SK-N-SH treated with all-trans-retinoic acid at 6 μM for 48 hours (cell line): ENCODE data around the gene MYOCOS.

Source experiments
- ARNTL ChIP-seq: fragments of 450-650 bp; formaldehyde crosslinking; IDR thresholded peaks from 2 replicates; pipeline ENCODE4 v1.5.0; 2020; ENCODE audit warnings: low read depth, mild to moderate bottlenecking, moderate library complexity, borderline replicate concordance
- CSRNP3 ChIP-seq: fragments of 250-450 bp; sonication (Bioruptor Pico); IDR thresholded peaks from 2 replicates; pipeline ENCODE4 v1.5.1; 2021; ENCODE audit warnings: mild to moderate bottlenecking, moderate library complexity
- PATZ1 ChIP-seq: fragments of 250-450 bp; sonication (Bioruptor Pico); IDR thresholded peaks from 2 replicates; pipeline ENCODE4 v1.8.0; 2020; ENCODE audit warnings: mild to moderate bottlenecking, moderate library complexity, borderline replicate concordance
- ZFP3 ChIP-seq: fragments of 250-450 bp; sonication (Bioruptor Pico); IDR thresholded peaks from 2 replicates; pipeline ENCODE4 v1.5.0; 2020; ENCODE audit warnings: mild to moderate bottlenecking, moderate library complexity
- ZFP30 ChIP-seq: fragments of 450-650 bp; formaldehyde crosslinking; IDR thresholded peaks from 2 replicates; pipeline ENCODE4 v1.5.0; 2022; ENCODE audit warnings: mild to moderate bottlenecking, moderate library complexity

GRCh38 chr1:171654201-171654941, 32.3 kb downstream of the MYOCOS start:
- TF ChIP-seq ZFP30 (CRISPR knock-in tag) (no peak), CSRNP3 (CRISPR knock-in tag) (no peak), PATZ1 (CRISPR knock-in tag) (no peak), ZFP3 (CRISPR knock-in tag) (no peak), ARNTL (CRISPR knock-in tag) (no peak)
